ENCODE data around the gene ITGB7.

Gene ITGB7

GRCh38 chr12:53224897-53225634 lies 18.0 kb upstream of the ITGB7 start:
- TF ChIP-seq CTCF (IDR thresholded peaks at IDR 0.05), result no peak
- Histone ChIP-seq H3K27ac (peak overlapping the region; percentile 93 to 97), H3K4me3 (peak overlapping the region; percentile 10)
- DNase-seq (ENCODE audit: low spot score), result peak; percentile 65

- Histone ChIP-seq H3K27ac (peak overlapping the region; percentile 93 to 97), H3K4me3 (no peak overlapping the region)
- no peak for TF ChIP-seq CTCF (IDR thresholded peaks at IDR 0.05)
- DNase-seq (ENCODE audit: low spot score), result peak; percentile 68
Observed at GRCh38 chr12:53224061-53224896, 17.2 kb upstream of the ITGB7 start.

- H3K4me3 ChIP-seq, result no peak overlapping the region
- no peak for TF ChIP-seq CTCF (IDR thresholded peaks at IDR 0.05)
- H3K27ac ChIP-seq, result peak overlapping the region; percentile 93 to 97
- no peak for DNase-seq (ENCODE audit: low spot score)
Observed at GRCh38 chr12:53223389-53224060, 16.5 kb upstream of the ITGB7 start.

- Histone ChIP-seq H3K4me3 (peak overlapping the region; percentile 90), H3K27ac (peak overlapping the region; percentile 93 to 97)
- TF ChIP-seq CTCF (IDR thresholded peaks at IDR 0.05), result no peak
- peak; percentile 67 for DNase-seq (ENCODE audit: low spot score)
Observed at GRCh38 chr12:53222806-53223261, 15.8 kb upstream of the ITGB7 start.

- no peak for DNase-seq (ENCODE audit: low spot score)
- peak overlapping the region; percentile 90 for H3K4me3 ChIP-seq
Observed at GRCh38 chr12:53222170-53222721, 15.2 kb upstream of the ITGB7 start.

More at GRCh38 chr12:53222170-53222721, 15.2 kb upstream of the ITGB7 start:
- no peak for TF ChIP-seq CTCF (IDR thresholded peaks at IDR 0.05)
- peak overlapping the region; percentile 93 to 97 for H3K27ac ChIP-seq
